Ishikawa (cell line): ENCODE measurements around the gene BEND5.

Experiments used
- CEBPB ChIP-seq: IDR thresholded peaks from 2 replicates; pipeline ENCODE4 v1.6.1; 2012
- CREB1 ChIP-seq: IDR thresholded peaks from 2 replicates; pipeline ENCODE4 v1.6.1; 2012; ENCODE audit warnings: low read depth
- EGR1 ChIP-seq: IDR thresholded peaks from 2 replicates; pipeline ENCODE4 v1.6.1; 2012
- EP300 ChIP-seq: IDR thresholded peaks from 2 replicates; pipeline ENCODE4 v1.6.1; 2012; ENCODE audit warnings: borderline replicate concordance
- FOXM1 ChIP-seq: IDR thresholded peaks from 2 replicates; pipeline ENCODE4 v1.6.1; 2012; ENCODE audit warnings: low read depth, borderline replicate concordance
- NFIC ChIP-seq: IDR thresholded peaks from 2 replicates; pipeline ENCODE4 v1.6.1; 2012
- RAD21 ChIP-seq: IDR thresholded peaks from 2 replicates; pipeline ENCODE4 v1.6.1; 2012; ENCODE audit warnings: low read depth
- REST ChIP-seq: IDR thresholded peaks from 2 replicates; pipeline ENCODE4 v1.6.1; 2012; ENCODE audit warnings: low read depth, mild to moderate bottlenecking
- TAF1 ChIP-seq: IDR thresholded peaks from 2 replicates; pipeline ENCODE4 v1.6.1; 2012; ENCODE audit warnings: low read depth, mild to moderate bottlenecking
- TCF12 ChIP-seq: IDR thresholded peaks from 2 replicates; pipeline ENCODE4 v1.6.1; 2012; ENCODE audit warnings: low read depth
- TEAD4 ChIP-seq: IDR thresholded peaks from 2 replicates; pipeline ENCODE4 v1.6.1; 2012
- YY1 ChIP-seq: IDR thresholded peaks from 2 replicates; pipeline ENCODE4 v1.6.1; 2012; ENCODE audit warnings: low read depth
- ZBTB7A ChIP-seq: IDR thresholded peaks from 2 replicates; pipeline ENCODE4 v1.6.1; 2012; ENCODE audit warnings: low read depth
- TF ChIP-seq, protein P1 (sequence below): IDR thresholded peaks from 2 replicates; pipeline ENCODE4 v1.6.1; 2012
- TF ChIP-seq, protein P2 (sequence below): IDR thresholded peaks from 2 replicates; pipeline ENCODE4 v1.6.1; 2012

Gene BEND5, protein sequence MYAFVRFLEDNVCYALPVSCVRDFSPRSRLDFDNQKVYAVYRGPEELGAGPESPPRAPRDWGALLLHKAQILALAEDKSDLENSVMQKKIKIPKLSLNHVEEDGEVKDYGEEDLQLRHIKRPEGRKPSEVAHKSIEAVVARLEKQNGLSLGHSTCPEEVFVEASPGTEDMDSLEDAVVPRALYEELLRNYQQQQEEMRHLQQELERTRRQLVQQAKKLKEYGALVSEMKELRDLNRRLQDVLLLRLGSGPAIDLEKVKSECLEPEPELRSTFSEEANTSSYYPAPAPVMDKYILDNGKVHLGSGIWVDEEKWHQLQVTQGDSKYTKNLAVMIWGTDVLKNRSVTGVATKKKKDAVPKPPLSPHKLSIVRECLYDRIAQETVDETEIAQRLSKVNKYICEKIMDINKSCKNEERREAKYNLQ

GRCh38 chr1:48776393-48777218 is at the start of gene BEND5:
BEND5 (minus strand) TSS chr1:48776891; CDS start chr1:48776831, 60 bp downstream.
- no peak for TF ChIP-seq CEBPB
- no peak for TF ChIP-seq REST
- TF ChIP-seq NFIC, result 0 out of 2 replicates have a peak, but pooled peaks have one; percentile 14
- 0 out of 2 replicates have a peak, but pooled peaks have one; percentile 28 for TF ChIP-seq TAF1
- TF ChIP-seq TCF12, result no peak
- no peak for TF ChIP-seq TEAD4

- TF ChIP-seq, protein P1, sequence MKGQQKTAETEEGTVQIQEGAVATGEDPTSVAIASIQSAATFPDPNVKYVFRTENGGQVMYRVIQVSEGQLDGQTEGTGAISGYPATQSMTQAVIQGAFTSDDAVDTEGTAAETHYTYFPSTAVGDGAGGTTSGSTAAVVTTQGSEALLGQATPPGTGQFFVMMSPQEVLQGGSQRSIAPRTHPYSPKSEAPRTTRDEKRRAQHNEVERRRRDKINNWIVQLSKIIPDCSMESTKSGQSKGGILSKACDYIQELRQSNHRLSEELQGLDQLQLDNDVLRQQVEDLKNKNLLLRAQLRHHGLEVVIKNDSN, result no peak
- TF ChIP-seq CREB1, result no peak
- no peak for TF ChIP-seq EP300
- TF ChIP-seq NFIC, result no peak
- no peak for TF ChIP-seq YY1
- TF ChIP-seq ZBTB7A, result no peak
- TF ChIP-seq EGR1, result no peak
- TF ChIP-seq FOXM1, result no peak
- no peak for TF ChIP-seq TAF1
- TF ChIP-seq REST, result no peak
- TF ChIP-seq RAD21, result no peak
Observed at GRCh38 chr1:48823168-48823567, 46.5 kb upstream of the BEND5 start.

DNA sequence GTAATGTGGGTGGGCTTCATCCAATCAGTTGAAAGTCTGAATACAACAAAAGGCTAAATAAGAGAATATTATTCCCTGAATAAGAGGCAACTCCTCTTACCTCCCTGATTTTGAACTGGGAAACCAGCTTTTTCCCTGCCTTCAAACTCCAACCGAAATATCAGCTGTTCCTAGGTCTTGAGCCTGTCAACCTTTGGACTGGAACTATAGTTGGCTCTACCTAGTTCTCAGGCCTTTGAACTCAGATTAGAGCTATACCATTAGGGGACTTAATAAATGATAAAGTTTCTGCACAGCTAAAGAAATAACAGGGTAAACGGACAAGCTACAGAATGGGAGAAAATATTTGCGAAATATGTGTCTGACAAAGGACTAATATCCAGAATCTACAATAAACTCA is 43.8 kb upstream of the BEND5 start:
- TF ChIP-seq REST (no peak), YY1 (no peak), CREB1 (no peak), EGR1 (no peak), NFIC (no peak), EP300 (no peak), CEBPB (no peak), TCF12 (no peak), FOXM1 (no peak), ZBTB7A (no peak)
- TF ChIP-seq, protein P1, result no peak
- TF ChIP-seq, protein P2, sequence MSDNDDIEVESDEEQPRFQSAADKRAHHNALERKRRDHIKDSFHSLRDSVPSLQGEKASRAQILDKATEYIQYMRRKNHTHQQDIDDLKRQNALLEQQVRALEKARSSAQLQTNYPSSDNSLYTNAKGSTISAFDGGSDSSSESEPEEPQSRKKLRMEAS, result no peak

- TF ChIP-seq, protein P2, result no peak
- TF ChIP-seq RAD21, result peak; percentile 77
Observed at GRCh38 chr1:48817505-48818114, 40.9 kb upstream of the BEND5 start.
